Muscle of arm (tissue), 14 donors: ENCODE data around the gene CBFA2T2. TPM values are rescaled to one million over a fixed set of nuclear protein-coding genes. Genes with fewer than 3 reads are reported as not detected.
"Not testable (repeated sequence)": the region's sequence is repeated elsewhere in the genome, so short reads cannot be mapped to it uniquely, and the experiment has no call there.

Experiments used
- DNase-seq: peaks from one replicate; pipeline ENCODE4 v3.0.0-alpha.2; 2013
- long read RNA-seq, 11 donors: transcript quantifications; one replicate each; lab custom pipeline, GENCODE V29; 2026
- polyA plus RNA-seq, 12 donors: library from polyadenylated mRNA; unstranded; fragments of 120-200 nt; gene quantifications; one replicate each; pipeline ENCODE4 v1.2.1, GENCODE V29; 2013; ENCODE audit not compliant: insufficient read length in 12 of 12

Gene CBFA2T2
- 10 to 100 TPM in 11 of 12 donors, not detected in 1; 11.3 to 32.1 (median 14.0) TPM for polyA plus RNA-seq
- long read RNA-seq, donor 1, partial matches to known transcripts: 9 of 9 reads
- long read RNA-seq, donor 1, other reads (novel, unspliced or antisense): 0 of 9 reads
- long read RNA-seq, donor 2, partial matches to known transcripts: 0 of 1 reads
- long read RNA-seq, donor 2, other reads (novel, unspliced or antisense): 0 of 1 reads
- long read RNA-seq, donor 3: 0 reads
- long read RNA-seq, donor 4, partial matches to known transcripts: 0 of 1 reads
- long read RNA-seq, donor 4, other reads (novel, unspliced or antisense): 0 of 1 reads
- long read RNA-seq, donor 5: 0 reads
- long read RNA-seq, donor 6: 0 reads
- long read RNA-seq, donor 7, partial matches to known transcripts: 0 of 1 reads
- long read RNA-seq, donor 7, other reads (novel, unspliced or antisense): 0 of 1 reads
- long read RNA-seq, donor 8, partial matches to known transcripts: 0 of 1 reads
- long read RNA-seq, donor 8, other reads (novel, unspliced or antisense): 0 of 1 reads
- long read RNA-seq, donor 9: 0 reads
- long read RNA-seq, donor 10, partial matches to known transcripts: 0 of 1 reads
- long read RNA-seq, donor 10, other reads (novel, unspliced or antisense): 0 of 1 reads
- long read RNA-seq, donor 11, partial matches to known transcripts: 0 of 1 reads
- long read RNA-seq, donor 11, other reads (novel, unspliced or antisense): 0 of 1 reads

GRCh38 chr20:33490023-33490933 is at the start of gene CBFA2T2:
Gene CBFA2T2 (plus strand): TSS chr20:33490096. CDS start chr20:33490268, 172 bp downstream.
- peak; percentile 66 for DNase-seq

- DNase-seq: not testable (repeated sequence)
Measured at GRCh38 chr20:33440562-33440961, 49.3 kb upstream of the CBFA2T2 start.

GRCh38 chr20:33441142-33441955 is 48.5 kb upstream of the CBFA2T2 start:
- DNase-seq: no peak

- no peak for DNase-seq
Measured at GRCh38 chr20:33442136-33443005, 47.5 kb upstream of the CBFA2T2 start.

GRCh38 chr20:33443006-33443511 is 46.8 kb upstream of the CBFA2T2 start:
- no peak for DNase-seq

- peak; percentile 74 for DNase-seq
Measured at GRCh38 chr20:33443512-33444239, 46.2 kb upstream of the CBFA2T2 start, which contains the start of gene SNTA1. Gene SNTA1 (minus strand): TSS chr20:33443763. CDS start chr20:33443620, 143 bp downstream.

GRCh38 chr20:33444797-33445560 is 44.9 kb upstream of the CBFA2T2 start:
- DNase-seq: no peak

- no peak for DNase-seq
Measured at GRCh38 chr20:33445881-33446625, 43.8 kb upstream of the CBFA2T2 start.

- DNase-seq: no peak
Measured at GRCh38 chr20:33450867-33451266, 39.0 kb upstream of the CBFA2T2 start.

- DNase-seq: peak; percentile 87
Measured at GRCh38 chr20:33456916-33457642, 32.8 kb upstream of the CBFA2T2 start.

- DNase-seq: no peak
Measured at GRCh38 chr20:33459599-33459998, 30.3 kb upstream of the CBFA2T2 start.

GRCh38 chr20:33460711-33461110 is 29.2 kb upstream of the CBFA2T2 start:
- no peak for DNase-seq

- no peak for DNase-seq
Measured at GRCh38 chr20:33463332-33464101, 26.4 kb upstream of the CBFA2T2 start.

- DNase-seq: not testable (repeated sequence)
Measured at GRCh38 chr20:33464759-33465158, 25.1 kb upstream of the CBFA2T2 start.

GRCh38 chr20:33465481-33466302 is 24.2 kb upstream of the CBFA2T2 start:
- DNase-seq: no peak
